Neural cell (in vitro differentiated cells): ENCODE measurements around the gene TET1. TPM values are rescaled to one million over a fixed set of nuclear protein-coding genes. Genes with fewer than 3 reads are reported as not detected.

Experiments used
- H2AFZ ChIP-seq: fragments of 200-600, 300-800 bp; sonication (generic), shearing (Covaris generic); 2 replicates; pipeline ENCODE4 v1.6.0; 2014; ENCODE audit warnings: low read depth, mild to moderate bottlenecking, antibody characterized with exemption, low read length, moderate library complexity
- H3F3A ChIP-seq: fragments of 200-600 bp; shearing (Covaris generic); 2 replicates; pipeline ENCODE4 v1.6.1; 2016; ENCODE audit warnings: mild to moderate bottlenecking, moderate library complexity, mixed read lengths, antibody characterized with exemption, low read length; ENCODE audit not compliant: insufficient read depth, poor library complexity, severe bottlenecking
- H3K27ac ChIP-seq: fragments of 200-600, 300-800 bp; sonication (generic), shearing (Covaris generic); 2 replicates; pipeline ENCODE4 v1.5.1; 2014; ENCODE audit warnings: mild to moderate bottlenecking, low read length, moderate library complexity
- H3K27me3 ChIP-seq: fragments of 300-800, 200-600 bp; sonication (generic), shearing (Covaris generic); 2 replicates; pipeline ENCODE4 v1.6.0; 2014; ENCODE audit warnings: mild to moderate bottlenecking, low read depth, low read length, moderate library complexity; ENCODE audit not compliant: insufficient read depth
- H3K36me3 ChIP-seq: fragments of 300-800, 200-600 bp; sonication (generic), shearing (Covaris generic); 2 replicates; pipeline ENCODE4 v1.5.1; 2014; ENCODE audit warnings: mild to moderate bottlenecking, antibody characterized with exemption, low read length, moderate library complexity; ENCODE audit not compliant: insufficient read depth
- H3K4me2 ChIP-seq: fragments of 300-800, 200-600 bp; sonication (generic), shearing (Covaris generic); 2 replicates; pipeline ENCODE4 v1.6.0; 2014; ENCODE audit warnings: mild to moderate bottlenecking, low read length
- H3K4me3 ChIP-seq: fragments of 300-800, 200-600 bp; sonication (generic), shearing (Covaris generic); 2 replicates; pipeline ENCODE4 v1.5.1; 2014; ENCODE audit warnings: mild to moderate bottlenecking, low read length, moderate library complexity
- H3K79me2 ChIP-seq: fragments of 200-600 bp; shearing (Covaris generic); replicated peaks from 2 replicates; pipeline ENCODE4 v1.6.0; 2014; ENCODE audit warnings: mild to moderate bottlenecking, low read length, moderate library complexity; ENCODE audit not compliant: insufficient read depth
- H3K9ac ChIP-seq: fragments of 300-800, 200-600 bp; sonication (generic), shearing (Covaris generic); 2 replicates; pipeline ENCODE4 v1.6.1; 2016; ENCODE audit warnings: mild to moderate bottlenecking, low read length, mixed read lengths
- H3K9me2 ChIP-seq: fragments of 200-600 bp; shearing (Covaris generic); 2 replicates; pipeline ENCODE4 v1.6.1; 2016; ENCODE audit warnings: mild to moderate bottlenecking, low read length, mixed read lengths; ENCODE audit not compliant: insufficient read depth
- H3K9me3 ChIP-seq: fragments of 200-600, 300-800 bp; sonication (generic), shearing (Covaris generic); 2 replicates; pipeline ENCODE4 v1.6.1; 2016; ENCODE audit warnings: mild to moderate bottlenecking, mixed run types, low read length, moderate library complexity, mixed read lengths
- H4K20me1 ChIP-seq: fragments of 200-600 bp; shearing (Covaris generic); 2 replicates; pipeline ENCODE4 v1.6.1; 2016; ENCODE audit warnings: mild to moderate bottlenecking, mixed run types; ENCODE audit not compliant: insufficient read depth
- CTCF ChIP-seq: fragments of 450-650 bp; IDR thresholded peaks from 2 replicates; pipeline ENCODE4 v1.5.1; 2014; ENCODE audit warnings: antibody characterized with exemption, mild to moderate bottlenecking, moderate library complexity; ENCODE audit not compliant: poor library complexity, severe bottlenecking
- EP300 ChIP-seq: fragments of 450-650 bp; conservative IDR thresholded peaks from 2 replicates; pipeline ENCODE4 v1.6.1; 2014; ENCODE audit warnings: antibody characterized with exemption, mild to moderate bottlenecking, moderate library complexity; ENCODE audit not compliant: poor library complexity, severe bottlenecking
- EZH2 ChIP-seq: fragments of 200-600, 300-800 bp; shearing (Covaris generic), sonication (generic); IDR thresholded peaks from 2 replicates; pipeline ENCODE4 v1.6.1; 2014; ENCODE audit warnings: antibody characterized with exemption, low read length, borderline replicate concordance, mild to moderate bottlenecking; ENCODE audit not compliant: insufficient read depth, poor library complexity, severe bottlenecking
- MXI1 ChIP-seq: fragments of 450-650 bp; conservative IDR thresholded peaks from 2 replicates; pipeline ENCODE4 v1.6.1; 2014; ENCODE audit warnings: antibody characterized with exemption, mild to moderate bottlenecking; ENCODE audit not compliant: poor library complexity, severe bottlenecking
- POLR2AphosphoS5 ChIP-seq: IDR thresholded peaks from 2 replicates; pipeline ENCODE4 v1.6.1; 2012
- RAD21 ChIP-seq: fragments of 450-650 bp; conservative IDR thresholded peaks from 2 replicates; pipeline ENCODE4 v1.6.1; 2014; ENCODE audit warnings: antibody characterized with exemption, mild to moderate bottlenecking, moderate library complexity
- REST ChIP-seq: IDR thresholded peaks from 2 replicates; pipeline ENCODE4 v1.6.1; 2012; ENCODE audit warnings: borderline replicate concordance
- SMC3 ChIP-seq: fragments of 450-650 bp; conservative IDR thresholded peaks from 2 replicates; pipeline ENCODE4 v1.6.1; 2014; ENCODE audit warnings: antibody characterized with exemption, mild to moderate bottlenecking, moderate library complexity; ENCODE audit not compliant: poor library complexity
- TAF1 ChIP-seq: IDR thresholded peaks from 2 replicates; pipeline ENCODE4 v1.6.1; 2012; ENCODE audit warnings: low read depth
- polyA plus RNA-seq: library from polyadenylated mRNA; depleted of rRNA; stranded (reverse); fragments of >200 nt; gene quantifications from 2 replicates; pipeline ENCODE4 v1.2.3, GENCODE V29; 2014

The TET1 gene
- polyA plus RNA-seq, 1 donor from 2014 or later = 3.6 TPM

DNA sequence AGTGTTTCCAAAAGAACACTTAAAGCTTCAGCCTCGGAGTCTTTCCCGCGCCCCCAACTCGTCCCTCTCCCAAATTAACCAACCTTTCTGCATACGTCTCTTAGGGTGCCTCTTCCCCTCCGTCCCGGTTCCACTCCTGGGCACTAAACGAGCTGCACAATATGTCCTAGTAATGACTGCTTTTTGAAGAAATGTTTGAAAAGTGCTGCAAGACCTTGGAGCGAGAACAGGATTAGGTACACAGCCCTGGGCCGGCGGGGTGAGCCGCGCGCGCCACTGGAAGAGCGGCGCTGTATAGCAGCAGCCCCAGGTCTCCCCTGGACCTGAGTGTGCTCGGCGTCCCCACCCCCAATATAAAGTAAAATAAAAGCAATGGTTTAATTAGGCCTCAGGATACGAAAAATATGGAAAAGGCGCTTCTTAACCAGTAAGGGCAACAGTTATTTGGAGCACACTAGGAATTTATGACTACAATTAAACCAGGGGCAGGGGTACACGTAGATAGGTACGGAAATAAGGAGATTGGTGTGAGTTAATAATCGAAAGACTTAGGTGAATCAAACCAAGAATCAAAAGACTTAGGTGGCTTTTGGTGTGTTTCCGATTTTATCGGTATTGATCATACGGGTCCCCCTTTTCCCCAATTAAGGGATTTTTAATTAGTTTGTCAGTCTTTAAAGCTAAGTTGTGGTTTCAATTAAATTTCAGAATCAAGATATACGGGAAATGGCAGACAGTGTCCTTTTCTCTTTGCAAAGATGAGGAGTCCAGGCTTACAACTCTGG is 1.9 kb downstream of the TET1 start:
- Histone ChIP-seq H3K9me3 (no peaks in the 10 kb centered on the region), H3K9ac (peak overlapping the region; percentile 36), H3K27ac (no peak overlapping the region), H2AFZ (peak overlapping the region; percentile 30), H3K27me3 (peaks cover 15% of the 10 kb centered on the region), H3F3A (peaks cover 3% of the 10 kb centered on the region), H3K4me3 (peak overlapping the region; percentile 75), H3K79me2 (peaks cover 59% of the 10 kb centered on the region), H4K20me1 (no peaks in the 10 kb centered on the region), H3K9me2 (no peaks in the 10 kb centered on the region), H3K4me2 (peak overlapping the region; percentile 84), H3K36me3 (no peaks in the 10 kb centered on the region)
- no peak for TF ChIP-seq POLR2AphosphoS5
- TF ChIP-seq EZH2 = no peak
- TF ChIP-seq CTCF = peak; percentile 10
- TF ChIP-seq RAD21 = no peak
- no peak for TF ChIP-seq MXI1
- TF ChIP-seq TAF1 = no peak

- no peak for TF ChIP-seq SMC3
- TF ChIP-seq EP300 = no peak
- no peak for TF ChIP-seq REST
- no peak for TF ChIP-seq TAF1
- no peak for TF ChIP-seq RAD21
- no peak for TF ChIP-seq POLR2AphosphoS5
- no peak for TF ChIP-seq MXI1
- TF ChIP-seq CTCF = no peak
- no peak for TF ChIP-seq EZH2
- H3K9me2 ChIP-seq = no peaks in the 10 kb centered on the region
- no peak overlapping the region for H3K27ac ChIP-seq
- peak overlapping the region; percentile 3 for H2AFZ ChIP-seq
- no peaks in the 10 kb centered on the region for H3K9me3 ChIP-seq
- peaks cover 3% of the 10 kb centered on the region for H3F3A ChIP-seq
- H3K36me3 ChIP-seq = no peaks in the 10 kb centered on the region
- no peaks in the 10 kb centered on the region for H4K20me1 ChIP-seq
- H3K4me2 ChIP-seq = peak overlapping the region; percentile 84
- H3K79me2 ChIP-seq = peaks cover 67% of the 10 kb centered on the region
- H3K4me3 ChIP-seq = peak overlapping the region; percentile 75
- peaks cover 15% of the 10 kb centered on the region for H3K27me3 ChIP-seq
- peak overlapping the region; percentile 34 for H3K9ac ChIP-seq
Measured at GRCh38 chr10:68562661-68563570, 2.8 kb downstream of the TET1 start.
